Measurements from ENCODE around the gene EMILIN2.

EMILIN2 gene

DNA sequence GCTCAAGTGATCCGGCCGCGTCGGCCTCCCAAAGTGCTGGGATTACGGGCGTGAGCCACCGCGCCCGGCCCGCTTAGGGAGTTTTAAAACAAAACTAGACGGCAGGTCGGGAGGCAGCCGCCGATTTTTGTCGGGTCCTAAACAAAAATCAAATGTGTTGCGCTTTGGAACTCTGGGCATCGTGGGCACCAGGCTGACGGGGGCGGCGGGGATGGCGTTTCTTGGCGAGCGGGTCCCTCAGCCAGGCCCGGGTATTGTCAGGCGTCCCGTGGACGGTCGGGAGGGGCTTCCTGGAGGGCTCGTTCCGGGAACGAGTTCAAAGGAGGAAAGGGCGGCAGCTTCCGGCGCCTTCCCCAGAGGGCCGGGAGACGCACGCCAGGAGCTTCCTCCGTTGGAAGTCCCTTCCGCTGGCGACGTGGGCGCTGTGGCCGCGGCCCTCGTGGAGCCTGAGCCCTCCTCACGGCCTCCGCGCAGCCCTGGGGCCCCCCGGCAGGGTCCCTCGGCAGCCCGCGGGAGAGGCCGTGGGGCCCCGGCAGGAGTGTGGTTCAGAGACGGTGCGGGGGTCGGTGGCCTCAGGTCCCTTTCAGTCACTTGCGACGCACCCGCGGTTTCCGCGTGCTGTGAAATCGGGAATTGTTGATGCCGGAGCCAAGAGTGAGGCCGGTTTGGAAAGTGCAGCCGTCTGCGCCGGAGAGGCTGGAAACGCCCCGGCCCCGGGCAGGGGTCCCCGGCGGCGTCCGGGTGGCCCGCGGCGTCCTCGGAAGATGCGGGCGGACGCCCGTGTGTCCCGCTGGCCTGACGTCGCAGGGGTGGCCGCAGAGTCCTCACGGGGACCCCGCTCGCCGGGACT is 59.3 kb downstream of the EMILIN2 start:
- Histone ChIP-seq H3K4me3 (ENCODE audit: low read depth in 1 of 2, low read length in 2 of 2) (peak overlapping the region; percentile 21 to 35), H3K27ac (ENCODE audit: low read depth, low read length) (no peak overlapping the region), H3K4me1 (ENCODE audit: insufficient read depth, low read length) (peaks cover 4% of the 10 kb centered on the region), H3K27me3 (ENCODE audit: control insufficient read depth in 1 of 2, insufficient read depth in 2 of 2, low read length in 2 of 2) (peaks cover 0 to 12% of the 10 kb centered on the region in 2 donors), H3K9me3 (ENCODE audit: low read length) (no peaks in the 10 kb centered on the region), H3K36me3 (ENCODE audit: insufficient read depth, low read length) (no peaks in the 10 kb centered on the region), H3K9ac (ENCODE audit: low read length) (no peak overlapping the region)

DNA sequence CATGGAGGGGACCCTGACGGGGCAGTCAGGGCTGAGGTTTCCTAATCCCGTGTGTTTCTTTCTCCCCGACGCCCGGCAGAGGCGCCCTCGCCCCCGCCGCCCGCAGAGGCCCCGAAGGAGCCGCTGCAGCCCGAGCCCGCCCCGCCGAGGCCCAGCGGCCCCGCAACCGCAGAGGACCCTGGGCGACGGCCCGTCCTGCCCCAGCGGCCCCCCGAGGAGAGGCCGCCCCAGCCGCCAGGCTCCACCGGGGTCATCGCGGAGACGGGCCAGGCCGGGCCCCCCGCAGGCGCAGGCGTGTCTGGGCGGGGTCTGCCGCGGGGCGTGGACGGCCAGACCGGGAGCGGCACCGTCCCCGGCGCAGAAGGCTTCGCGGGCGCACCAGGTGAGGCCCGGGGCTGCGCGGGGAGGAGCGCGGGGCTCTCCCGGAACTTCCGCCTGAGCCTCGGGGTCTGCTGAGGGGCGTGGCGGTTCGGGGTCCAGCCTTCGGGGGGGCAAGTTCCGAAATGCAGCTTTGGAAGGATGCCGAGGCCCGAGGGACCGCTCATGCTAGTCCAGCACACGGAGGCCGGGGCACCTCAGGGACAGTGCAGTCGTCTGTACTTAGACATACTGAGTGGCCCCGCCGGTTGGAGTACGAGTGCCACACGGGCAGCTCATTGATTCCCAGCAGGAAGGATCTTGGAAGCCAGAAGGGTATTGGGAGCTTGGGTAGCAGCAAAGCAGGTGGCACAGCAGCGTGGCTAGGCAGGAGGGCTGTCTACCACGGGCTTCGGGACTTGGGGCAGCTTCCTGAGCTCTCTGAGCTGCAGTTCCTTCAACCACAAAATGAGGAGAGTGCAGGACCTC is 60.1 kb downstream of the EMILIN2 start:
- Histone ChIP-seq H3K36me3 (ENCODE audit: insufficient read depth, low read length) (no peaks in the 10 kb centered on the region), H3K27ac (ENCODE audit: low read depth, low read length) (no peak overlapping the region), H3K27me3 (ENCODE audit: control insufficient read depth in 1 of 2, insufficient read depth in 2 of 2, low read length in 2 of 2) (peaks cover 0 to 12% of the 10 kb centered on the region in 2 donors), H3K4me3 (ENCODE audit: low read depth in 1 of 2, low read length in 2 of 2) (peak overlapping the region; percentile 35 to 42), H3K4me1 (ENCODE audit: insufficient read depth, low read length) (peaks cover 4% of the 10 kb centered on the region), H3K9me3 (ENCODE audit: low read length) (no peaks in the 10 kb centered on the region), H3K9ac (ENCODE audit: low read length) (no peak overlapping the region)

DNA sequence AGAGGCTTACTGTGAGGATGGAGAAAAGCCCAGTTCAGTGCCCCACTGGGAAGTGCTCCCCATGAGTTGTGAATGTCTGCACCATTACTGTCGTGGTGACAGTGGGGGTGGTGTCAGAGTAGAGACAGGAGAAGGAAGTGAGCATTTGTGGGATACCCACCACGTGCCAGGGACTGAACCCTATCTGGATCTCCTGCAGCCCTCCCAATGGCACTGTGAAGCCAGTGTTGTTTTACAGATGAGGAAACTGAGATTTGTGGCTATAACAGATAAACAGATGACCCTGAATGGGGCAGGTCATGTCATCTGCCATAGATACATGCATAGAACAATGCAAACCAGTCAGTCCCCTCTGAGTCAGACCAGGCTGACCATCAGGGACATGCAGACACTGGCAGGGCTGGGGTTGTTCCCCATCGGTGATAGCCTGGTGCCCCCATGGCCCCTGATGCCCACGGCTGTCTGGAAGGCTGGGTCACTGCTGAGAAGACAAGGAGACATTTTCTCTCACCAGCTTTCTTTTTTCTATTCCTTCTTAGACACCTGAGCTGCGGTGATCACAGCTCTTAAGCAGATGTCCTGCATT is 60.8 kb downstream of the EMILIN2 start:
- no peak overlapping the region for H3K9ac ChIP-seq (ENCODE audit: low read length)
- no peak overlapping the region for H3K27ac ChIP-seq (ENCODE audit: low read depth, low read length)
- H3K36me3 ChIP-seq (ENCODE audit: insufficient read depth, low read length), result no peaks in the 10 kb centered on the region
- peak overlapping the region in 1 of 2 donors; percentile 35 for H3K4me3 ChIP-seq (ENCODE audit: low read depth in 1 of 2, low read length in 2 of 2)
- H3K9me3 ChIP-seq (ENCODE audit: low read length), result no peaks in the 10 kb centered on the region
- peaks cover 0 to 12% of the 10 kb centered on the region in 2 donors for H3K27me3 ChIP-seq (ENCODE audit: control insufficient read depth in 1 of 2, insufficient read depth in 2 of 2, low read length in 2 of 2)
- H3K4me1 ChIP-seq (ENCODE audit: insufficient read depth, low read length), result no peaks in the 10 kb centered on the region

DNA sequence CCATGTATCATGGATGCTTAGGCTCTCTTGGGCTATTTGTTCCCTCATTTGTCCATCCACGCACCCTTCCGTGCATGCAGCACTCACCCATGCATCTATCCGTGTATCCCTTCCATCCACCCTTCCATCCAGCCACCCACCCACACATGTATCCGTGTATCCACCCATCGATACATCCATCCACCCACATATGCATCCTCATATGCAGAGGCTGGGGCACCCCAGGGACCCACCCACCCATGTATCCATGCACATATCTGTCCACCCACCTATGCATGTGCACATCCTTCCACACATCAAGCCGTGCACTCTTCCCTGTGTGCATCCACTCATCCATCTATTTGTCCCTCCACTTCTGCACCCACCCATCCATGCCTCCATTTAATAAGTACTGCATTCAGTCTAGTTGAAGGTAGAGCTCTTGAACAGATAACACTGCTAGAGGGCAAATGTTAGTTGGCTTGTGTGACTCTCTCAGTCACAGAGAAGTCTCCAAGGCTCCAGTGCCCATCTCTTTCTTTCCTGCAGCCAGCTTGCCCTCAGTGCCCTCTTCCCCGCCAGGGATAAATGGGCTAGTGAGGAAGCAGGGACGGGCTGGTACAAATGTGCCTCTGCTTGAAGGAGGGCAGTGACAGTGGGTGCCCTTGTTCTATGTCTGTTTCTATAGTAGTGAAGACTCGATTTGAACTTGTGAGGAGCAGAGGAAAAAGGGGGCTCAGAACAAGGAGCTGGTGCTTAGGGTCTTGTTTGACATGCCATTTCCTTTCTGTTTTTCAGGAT is 61.5 kb downstream of the EMILIN2 start:
- H3K9ac ChIP-seq (ENCODE audit: low read length), result no peak overlapping the region
- H3K9me3 ChIP-seq (ENCODE audit: low read length), result no peaks in the 10 kb centered on the region
- no peak overlapping the region for H3K4me3 ChIP-seq (ENCODE audit: low read depth in 1 of 2, low read length in 2 of 2)
- H3K27me3 ChIP-seq (ENCODE audit: control insufficient read depth in 1 of 2, insufficient read depth in 2 of 2, low read length in 2 of 2), result peaks cover 0 to 12% of the 10 kb centered on the region in 2 donors
- no peaks in the 10 kb centered on the region for H3K4me1 ChIP-seq (ENCODE audit: insufficient read depth, low read length)
- H3K36me3 ChIP-seq (ENCODE audit: insufficient read depth, low read length), result no peaks in the 10 kb centered on the region
- no peak overlapping the region for H3K27ac ChIP-seq (ENCODE audit: low read depth, low read length)

DNA sequence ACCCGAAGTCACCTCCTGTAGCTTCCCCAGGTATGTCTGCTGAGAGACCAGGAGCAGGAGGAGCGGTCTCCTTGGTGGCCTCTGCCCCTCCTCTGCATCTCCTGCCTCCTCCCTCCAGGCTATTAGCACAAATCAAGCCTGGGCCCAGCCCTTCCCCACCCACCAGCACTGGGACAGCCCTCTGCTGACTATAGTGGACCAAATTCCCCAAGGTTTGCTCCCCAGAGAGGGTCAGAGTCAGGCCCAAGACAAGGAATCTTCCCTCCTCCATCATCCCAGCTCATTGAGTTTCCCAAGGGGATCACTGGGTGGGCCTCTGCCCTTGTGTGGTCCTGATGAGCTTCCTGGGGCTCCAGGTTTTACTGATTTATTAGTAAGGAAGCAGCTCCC is 62.1 kb downstream of the EMILIN2 start:
- Histone ChIP-seq H3K9ac (ENCODE audit: low read length) (no peak overlapping the region), H3K27ac (ENCODE audit: low read depth, low read length) (no peak overlapping the region), H3K36me3 (ENCODE audit: insufficient read depth, low read length) (no peaks in the 10 kb centered on the region)

DNA sequence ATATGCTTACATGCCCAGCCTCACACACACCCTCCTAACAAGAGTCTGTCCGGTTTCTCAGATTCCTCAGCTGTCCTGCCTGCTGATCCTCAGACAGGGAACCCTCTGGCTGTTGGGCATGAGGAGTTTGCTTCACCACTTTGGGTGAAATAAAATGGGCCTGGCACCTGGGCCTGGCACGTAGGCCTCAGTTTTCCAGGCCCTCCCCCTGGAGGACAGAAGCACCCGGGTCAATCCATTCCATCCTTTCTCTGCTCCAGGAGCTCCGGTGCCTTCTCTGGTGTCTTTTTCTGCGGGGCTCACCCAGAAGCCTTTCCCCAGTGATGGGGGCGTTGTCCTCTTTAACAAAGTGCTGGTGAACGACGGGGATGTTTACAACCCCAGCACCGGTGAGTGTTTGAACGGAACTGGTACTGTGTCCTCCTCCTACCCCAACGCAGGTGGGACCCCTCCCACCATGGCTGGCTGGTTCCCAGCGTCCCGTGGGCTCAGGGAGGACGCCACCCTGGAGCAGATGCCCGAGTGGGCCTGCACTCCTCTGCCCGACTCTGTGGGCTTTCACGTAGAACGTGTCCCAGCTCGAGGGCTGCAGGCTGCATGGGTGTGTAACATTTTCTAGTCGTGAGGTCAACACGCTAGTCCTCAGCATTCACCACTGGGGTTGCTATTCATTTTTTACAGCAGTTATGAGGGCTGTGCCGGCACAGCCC is 62.8 kb downstream of the EMILIN2 start:
- H3K9ac ChIP-seq (ENCODE audit: low read length), result no peak overlapping the region
- peaks cover 0 to 12% of the 10 kb centered on the region in 2 donors for H3K27me3 ChIP-seq (ENCODE audit: control insufficient read depth in 1 of 2, insufficient read depth in 2 of 2, low read length in 2 of 2)
- H3K36me3 ChIP-seq (ENCODE audit: insufficient read depth, low read length), result no peaks in the 10 kb centered on the region

More for the DNA sequence above, 62.1 kb downstream of the EMILIN2 start:
- no peak overlapping the region for H3K4me3 ChIP-seq (ENCODE audit: low read depth in 1 of 2, low read length in 2 of 2)
- no peaks in the 10 kb centered on the region for H3K4me1 ChIP-seq (ENCODE audit: insufficient read depth, low read length)
- no peaks in the 10 kb centered on the region for H3K9me3 ChIP-seq (ENCODE audit: low read length)
- H3K27me3 ChIP-seq (ENCODE audit: control insufficient read depth in 1 of 2, insufficient read depth in 2 of 2, low read length in 2 of 2), result peaks cover 0 to 12% of the 10 kb centered on the region in 2 donors

DNA sequence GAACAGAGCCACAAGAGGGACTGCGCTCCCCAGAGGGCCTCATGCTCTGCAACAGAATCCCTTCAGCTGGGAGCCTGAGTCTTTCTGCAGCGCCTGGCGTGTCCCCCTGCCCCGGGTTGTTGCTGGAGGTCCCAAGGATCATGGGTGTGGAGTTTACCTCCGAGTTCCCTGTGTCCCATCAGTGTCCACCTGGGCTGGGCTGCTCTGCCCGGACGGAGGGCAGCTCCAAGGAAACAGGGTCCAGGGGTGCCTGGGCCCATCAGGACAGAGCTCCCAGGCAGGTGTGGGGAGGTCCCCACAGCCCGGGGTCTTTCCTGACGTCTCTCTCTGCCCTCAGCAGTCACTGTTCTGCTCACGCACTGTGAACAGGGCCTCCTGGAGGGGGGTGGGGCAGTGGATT is 63.5 kb downstream of the EMILIN2 start:
- Histone ChIP-seq H3K9ac (ENCODE audit: low read length) (no peak overlapping the region), H3K4me3 (ENCODE audit: low read depth in 1 of 2, low read length in 2 of 2) (no peak overlapping the region), H3K9me3 (ENCODE audit: low read length) (no peaks in the 10 kb centered on the region), H3K27me3 (ENCODE audit: control insufficient read depth in 1 of 2, insufficient read depth in 2 of 2, low read length in 2 of 2) (peaks cover 0 to 12% of the 10 kb centered on the region in 2 donors), H3K27ac (ENCODE audit: low read depth, low read length) (no peak overlapping the region), H3K36me3 (ENCODE audit: insufficient read depth, low read length) (no peaks in the 10 kb centered on the region), H3K4me1 (ENCODE audit: insufficient read depth, low read length) (no peaks in the 10 kb centered on the region)

More for the DNA sequence above, 62.8 kb downstream of the EMILIN2 start:
- no peaks in the 10 kb centered on the region for H3K9me3 ChIP-seq (ENCODE audit: low read length)
- no peaks in the 10 kb centered on the region for H3K4me1 ChIP-seq (ENCODE audit: insufficient read depth, low read length)
- H3K27ac ChIP-seq (ENCODE audit: low read depth, low read length), result no peak overlapping the region
- H3K4me3 ChIP-seq (ENCODE audit: low read depth in 1 of 2, low read length in 2 of 2), result no peak overlapping the region

DNA sequence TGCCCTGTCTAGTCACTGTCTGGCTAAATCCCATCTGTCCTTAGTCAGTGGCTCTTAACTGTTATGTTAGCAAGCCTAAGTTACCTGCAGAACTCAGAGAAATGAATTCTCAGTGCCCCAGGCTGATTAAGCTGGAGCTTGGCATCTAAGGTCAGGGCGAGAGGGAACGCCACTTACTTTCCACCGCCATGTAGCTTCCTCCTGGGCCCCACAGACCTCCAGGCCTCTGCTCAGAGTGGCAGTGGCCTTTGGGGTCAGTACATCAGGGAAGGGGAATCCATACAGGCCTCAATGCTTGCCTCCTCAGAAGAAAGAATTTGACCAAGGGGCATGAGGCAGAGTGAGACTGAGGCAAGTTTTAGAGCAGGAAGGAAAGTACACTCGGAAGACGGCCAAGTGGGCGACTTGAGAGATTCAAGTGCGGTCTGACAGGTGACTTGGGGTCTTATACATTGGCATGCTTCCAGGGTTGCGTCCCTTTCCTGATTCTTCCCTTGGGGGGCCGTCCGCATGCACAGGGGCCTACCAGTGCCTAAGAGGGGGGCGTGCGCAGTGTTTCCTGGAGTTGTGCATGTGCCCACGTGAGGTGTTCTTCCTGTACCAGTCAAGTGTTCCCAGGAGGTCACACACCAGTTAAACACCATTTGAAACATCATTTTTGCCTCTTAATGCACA is 64.1 kb downstream of the EMILIN2 start:
- Histone ChIP-seq H3K9me3 (ENCODE audit: low read length) (no peaks in the 10 kb centered on the region), H3K36me3 (ENCODE audit: insufficient read depth, low read length) (peaks cover 3% of the 10 kb centered on the region), H3K27ac (ENCODE audit: low read depth, low read length) (no peak overlapping the region), H3K4me1 (ENCODE audit: insufficient read depth, low read length) (no peaks in the 10 kb centered on the region), H3K4me3 (ENCODE audit: low read depth in 1 of 2, low read length in 2 of 2) (no peak overlapping the region), H3K9ac (ENCODE audit: low read length) (no peak overlapping the region), H3K27me3 (ENCODE audit: control insufficient read depth in 1 of 2, insufficient read depth in 2 of 2, low read length in 2 of 2) (peaks cover 0 to 11% of the 10 kb centered on the region in 2 donors)

DNA sequence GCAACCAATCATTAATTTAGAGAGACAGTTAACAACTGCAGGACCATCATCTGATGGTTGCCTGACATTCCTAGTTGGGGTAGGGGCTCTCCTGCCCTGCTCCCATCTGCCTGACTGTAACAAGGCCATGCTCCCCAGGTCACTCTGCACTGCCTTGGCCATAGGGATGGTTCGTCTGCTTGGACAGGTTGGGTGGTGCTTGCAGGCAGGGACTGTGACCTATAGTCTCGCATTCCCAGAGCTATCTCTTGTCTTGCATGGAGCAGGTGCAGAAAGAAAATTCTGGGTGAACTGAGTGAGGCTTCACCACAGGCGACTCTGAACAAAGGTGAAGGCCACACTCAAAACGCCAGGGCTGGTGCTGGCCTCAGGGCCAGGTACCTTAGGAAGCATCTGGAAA is 64.7 kb downstream of the EMILIN2 start:
- Histone ChIP-seq H3K36me3 (ENCODE audit: insufficient read depth, low read length) (peaks cover 5% of the 10 kb centered on the region), H3K4me1 (ENCODE audit: insufficient read depth, low read length) (no peaks in the 10 kb centered on the region), H3K4me3 (ENCODE audit: low read depth in 1 of 2, low read length in 2 of 2) (no peak overlapping the region), H3K27me3 (ENCODE audit: control insufficient read depth in 1 of 2, insufficient read depth in 2 of 2, low read length in 2 of 2) (peaks cover 0 to 5% of the 10 kb centered on the region in 2 donors), H3K27ac (ENCODE audit: low read depth, low read length) (no peak overlapping the region), H3K9me3 (ENCODE audit: low read length) (no peaks in the 10 kb centered on the region), H3K9ac (ENCODE audit: low read length) (no peak overlapping the region)

All from muscle layer of colon (tissue), 2 donors.